Muscle of leg (tissue), 11 donors: ENCODE data around the gene HOXA13. TPM values are rescaled to one million over a fixed set of nuclear protein-coding genes. Genes with fewer than 3 reads are reported as not detected.

ENCODE experiments used
- DNase-seq: peaks from one replicate; pipeline ENCODE4 v3.0.0; 2013
- H3K27ac ChIP-seq: one replicate; pipeline ENCODE4 v1.5.1; 2013; ENCODE audit warnings: mild to moderate bottlenecking, low read length, control low read depth
- H3K27me3 ChIP-seq: one replicate; pipeline ENCODE4 v1.6.1; 2013; ENCODE audit warnings: low read length; ENCODE audit not compliant: control insufficient read depth, insufficient read depth
- H3K36me3 ChIP-seq: one replicate; pipeline ENCODE4 v1.6.1; 2013; ENCODE audit warnings: low read length; ENCODE audit not compliant: control insufficient read depth, insufficient read depth
- H3K4me1 ChIP-seq: one replicate; pipeline ENCODE4 v1.6.1; 2013; ENCODE audit warnings: low read length; ENCODE audit not compliant: control insufficient read depth, insufficient read depth
- H3K4me3 ChIP-seq: one replicate; pipeline ENCODE4 v1.5.1; 2013; ENCODE audit warnings: low read length, control low read depth
- H3K9me3 ChIP-seq: replicated peaks from 2 replicates; pipeline ENCODE4 v1.6.1; 2013; ENCODE audit warnings: low read depth, low read length; ENCODE audit not compliant: control insufficient read depth
- WGBS: methylation state at CpG from one replicate; pipeline ENCODE4 v1.1.5; 2013; ENCODE audit warnings: missing lambda C conversion rate; ENCODE audit not compliant: insufficient coverage; 5-methylcytosine and 5-hydroxymethylcytosine counted together
- polyA plus RNA-seq, 8 donors: library from polyadenylated mRNA; unstranded; fragments of 120-200 nt; gene quantifications; one replicate each; pipeline versions ENCODE4 v1.2.1 to v1.2.3, GENCODE V29; 2013; ENCODE audit warnings: inconsistent platforms in 1 of 8, low replicate concordance in 1 of 8; ENCODE audit not compliant: insufficient read length in 8 of 8, insufficient read depth in 1 of 8
- total RNA-seq: library from RNA; stranded (reverse); fragments of 120-200 nt; gene quantifications from one replicate; pipeline ENCODE4 v1.2.4, GENCODE V29; 2013

The HOXA13 gene
- total and polyA plus RNA-seq, 9 donors: 0.27 to 1.6 (median 0.48) TPM; not detected in 2

DNA sequence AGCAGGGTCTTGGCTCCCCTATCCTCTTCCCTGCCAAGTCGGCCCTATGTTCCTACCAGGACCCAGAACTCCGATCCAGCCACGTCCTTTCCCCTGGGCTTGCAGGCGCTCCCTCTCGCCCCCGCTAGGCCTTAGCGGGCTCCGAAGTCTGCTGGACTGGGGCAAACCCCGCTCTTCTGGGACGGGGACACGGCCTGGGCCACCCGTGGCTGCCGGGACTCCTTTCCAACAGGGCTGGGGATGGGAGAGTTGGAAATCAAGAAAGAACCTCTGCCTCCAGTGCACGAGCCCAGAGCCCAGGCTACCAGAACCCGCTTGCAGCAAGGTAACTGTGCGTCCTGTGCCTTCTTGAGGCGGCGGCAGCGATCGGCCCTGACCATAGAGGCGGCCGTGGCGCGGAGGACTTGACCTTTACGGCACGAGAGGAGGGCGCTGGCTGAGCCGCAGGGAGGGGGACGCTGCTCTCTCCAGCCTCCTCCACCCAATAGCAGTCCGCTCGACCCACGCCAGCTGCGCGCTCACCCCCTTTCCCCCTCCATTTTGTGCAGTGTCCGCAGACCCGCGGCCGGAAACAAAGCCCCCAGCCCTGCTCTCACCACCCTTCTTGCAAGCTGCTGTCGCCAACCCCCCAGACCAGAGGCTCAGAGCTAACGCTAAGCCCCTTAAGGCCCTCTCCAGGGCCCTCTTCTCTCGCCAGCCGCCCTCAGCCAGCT lies 7.9 kb downstream of the HOXA13 start:
- Histone ChIP-seq H3K9me3 (no peaks in the 10 kb centered on the region), H3K4me3 (peak overlapping the region; percentile 49), H3K36me3 (no peaks in the 10 kb centered on the region), H3K27me3 (peaks cover 78% of the 10 kb centered on the region), H3K4me1 (peaks cover 56% of the 10 kb centered on the region), H3K27ac (peak overlapping the region; percentile 92)
- DNase-seq: peak; percentile 65
- 43% methylated on average over 40 of the region's 42 CpGs for WGBS

DNA sequence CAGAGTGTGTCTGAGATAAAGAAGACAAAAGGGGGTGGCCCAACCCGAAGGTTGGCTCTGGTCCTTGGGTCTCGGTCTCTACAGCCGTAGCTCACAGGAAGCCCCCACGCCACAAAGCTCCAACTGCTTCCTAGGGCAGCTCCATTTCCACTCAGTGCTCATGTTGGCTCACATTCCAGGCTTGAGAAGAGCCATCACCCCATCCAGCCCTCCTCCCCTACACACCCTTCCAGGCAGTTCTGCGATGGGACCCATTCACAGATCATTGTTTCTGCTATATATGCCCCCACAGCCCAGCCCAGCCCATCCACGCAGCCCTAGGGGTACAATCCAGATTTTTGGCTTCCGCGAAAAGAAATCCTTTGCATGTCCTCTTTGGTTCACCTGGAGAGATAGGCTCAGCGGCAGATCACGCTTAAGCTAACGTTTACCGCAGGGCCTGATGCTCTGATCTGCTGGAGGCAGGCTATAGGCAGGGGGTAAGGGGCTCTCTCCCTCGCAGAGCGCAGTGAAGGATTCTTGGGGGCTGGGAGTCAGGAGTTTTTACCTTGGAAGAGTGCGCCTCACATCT lies 8.6 kb downstream of the HOXA13 start:
- WGBS: 81% methylated on average over 15 of the region's 15 CpGs
- peak; percentile 23 for DNase-seq
- H3K27me3 ChIP-seq: peaks cover 82% of the 10 kb centered on the region
- peak overlapping the region; percentile 49 for H3K4me3 ChIP-seq
- H3K9me3 ChIP-seq: no peaks in the 10 kb centered on the region
- H3K36me3 ChIP-seq: no peaks in the 10 kb centered on the region
- peak overlapping the region; percentile 92 for H3K27ac ChIP-seq
- peaks cover 57% of the 10 kb centered on the region for H3K4me1 ChIP-seq

DNA sequence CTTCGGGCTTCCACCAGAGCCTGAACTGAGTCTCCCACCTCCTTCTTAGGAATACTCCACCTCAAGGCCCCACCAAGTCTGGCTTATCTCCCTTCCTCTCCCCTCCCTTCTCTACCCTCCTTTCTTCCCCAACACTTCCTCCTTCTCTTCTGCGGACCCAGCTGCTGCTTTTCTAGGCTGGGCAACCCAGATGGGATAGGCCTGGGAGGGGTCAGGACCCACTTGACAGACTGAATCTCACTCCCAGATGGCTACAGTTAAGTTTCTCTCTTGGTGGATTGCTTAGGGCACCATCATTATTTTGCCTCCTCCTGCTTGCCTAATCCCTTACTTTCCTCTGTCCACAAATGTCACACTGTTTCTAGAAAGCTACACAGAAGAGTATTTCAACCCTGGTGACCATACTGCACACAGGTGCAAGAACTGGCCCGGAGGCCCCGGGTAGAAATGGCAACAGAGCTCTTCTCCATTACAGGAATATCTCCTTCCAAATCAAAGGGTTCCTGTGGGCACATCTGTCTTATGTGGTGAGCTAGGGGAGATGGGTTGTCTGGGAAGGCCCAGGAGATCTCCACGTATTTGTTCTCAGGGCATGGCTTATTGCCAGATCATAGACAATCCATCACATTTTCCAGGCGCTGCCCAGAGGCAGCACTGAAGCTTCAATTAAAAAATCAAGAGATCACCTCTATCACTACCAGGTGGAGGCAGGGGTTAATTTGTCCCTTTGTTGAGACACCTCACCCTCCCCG lies 9.7 kb downstream of the HOXA13 start:
- Histone ChIP-seq H3K4me1 (peaks cover 67% of the 10 kb centered on the region), H3K27ac (peak overlapping the region; percentile 92), H3K36me3 (no peaks in the 10 kb centered on the region), H3K27me3 (peaks cover 90% of the 10 kb centered on the region), H3K9me3 (no peaks in the 10 kb centered on the region), H3K4me3 (no peak overlapping the region)
- 84% methylated on average over 3 of the region's 7 CpGs for WGBS
- peak; percentile 24 for DNase-seq

DNA sequence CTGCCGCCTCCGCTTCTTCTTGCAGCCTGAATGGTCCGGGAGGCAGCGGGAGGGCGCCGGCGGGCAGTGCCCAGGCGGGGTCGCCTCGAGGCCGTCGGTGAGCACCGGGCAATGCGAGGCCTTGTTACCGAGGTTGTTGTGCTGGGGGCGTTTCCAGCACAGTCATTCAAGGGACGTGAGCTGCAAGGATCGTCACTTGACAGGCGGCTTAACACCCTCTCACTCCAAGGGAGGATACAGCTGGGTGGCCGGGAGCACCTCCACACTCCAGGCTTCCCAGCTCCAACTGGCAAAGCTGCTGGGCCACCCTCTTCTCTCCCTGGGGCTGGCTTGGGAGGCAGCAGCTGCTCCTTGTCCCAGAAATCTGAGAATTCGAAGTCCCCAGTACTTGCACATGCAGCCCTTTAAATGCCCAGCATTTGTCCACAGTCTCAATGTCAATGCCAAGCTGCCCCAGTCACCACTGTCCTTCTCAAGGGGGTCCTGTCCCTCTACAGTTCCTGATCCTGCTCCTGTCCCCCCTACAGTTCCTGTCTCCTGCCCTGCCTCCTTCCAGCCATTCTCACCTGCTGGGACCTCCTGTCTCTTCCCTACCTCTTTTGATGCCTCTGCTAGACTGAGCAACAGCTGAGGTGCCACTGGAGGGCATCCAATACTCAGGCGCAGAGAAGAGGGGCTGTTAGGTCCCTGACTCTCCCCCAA lies 10.4 kb downstream of the HOXA13 start:
- Histone ChIP-seq H3K9me3 (no peaks in the 10 kb centered on the region), H3K4me1 (peaks cover 72% of the 10 kb centered on the region), H3K36me3 (no peaks in the 10 kb centered on the region), H3K27ac (peak overlapping the region; percentile 92), H3K4me3 (peak overlapping the region; percentile 47), H3K27me3 (peaks cover 90% of the 10 kb centered on the region)
- peak; percentile 52 for DNase-seq
- 51% methylated on average over 22 of the region's 22 CpGs for WGBS

DNA sequence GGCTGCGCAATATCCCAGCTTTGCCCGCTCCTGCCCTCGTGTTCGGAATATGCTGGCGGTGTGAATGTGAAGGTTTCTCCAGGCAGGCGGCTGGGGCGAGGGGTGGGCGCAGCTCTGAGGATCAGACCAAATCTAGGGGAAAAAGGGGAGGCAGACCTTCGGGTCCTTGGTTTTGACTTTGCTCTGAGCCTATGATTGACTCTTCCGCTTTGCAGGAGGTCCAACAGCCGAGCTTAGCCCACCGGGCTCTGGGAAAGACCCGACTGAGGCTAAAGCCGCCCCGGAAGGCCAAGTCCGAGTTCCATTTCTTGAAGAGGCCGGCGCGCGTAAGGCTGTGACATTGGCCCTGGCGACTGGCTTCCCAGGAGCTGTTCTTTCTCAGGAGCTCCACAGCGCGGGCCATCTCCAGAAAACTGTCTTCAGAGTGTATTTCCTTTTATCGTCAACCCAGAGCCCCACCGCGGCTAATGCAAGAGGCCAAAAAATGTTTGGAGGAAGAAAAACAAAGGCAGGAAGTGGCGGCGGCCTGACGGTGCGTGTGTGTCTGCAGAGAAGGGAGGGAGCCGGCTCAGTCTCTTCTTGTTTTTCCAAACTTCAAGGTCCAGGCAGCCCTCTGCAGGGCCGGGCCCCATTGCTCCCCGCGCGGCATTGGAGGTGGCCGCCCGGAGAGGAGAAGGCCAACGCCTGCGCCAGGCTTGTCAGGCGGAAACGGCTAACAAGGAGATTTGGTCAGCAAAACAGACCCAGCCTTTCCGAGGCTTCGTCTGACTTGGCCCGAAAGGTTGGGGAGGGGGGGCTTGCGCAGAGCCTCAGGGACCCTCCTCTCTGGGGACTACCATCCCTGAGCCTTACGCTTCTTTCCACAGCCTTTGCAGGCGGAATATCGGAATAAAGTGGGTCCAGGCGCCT lies 11.3 kb downstream of the HOXA13 start:
- 29% methylated on average over 38 of the region's 49 CpGs for WGBS
- Histone ChIP-seq H3K9me3 (no peaks in the 10 kb centered on the region), H3K27me3 (peaks cover 94% of the 10 kb centered on the region), H3K4me3 (peak overlapping the region; percentile 47), H3K27ac (peak overlapping the region; percentile 92), H3K4me1 (peaks cover 76% of the 10 kb centered on the region), H3K36me3 (no peaks in the 10 kb centered on the region)
- DNase-seq: peak; percentile 74

DNA sequence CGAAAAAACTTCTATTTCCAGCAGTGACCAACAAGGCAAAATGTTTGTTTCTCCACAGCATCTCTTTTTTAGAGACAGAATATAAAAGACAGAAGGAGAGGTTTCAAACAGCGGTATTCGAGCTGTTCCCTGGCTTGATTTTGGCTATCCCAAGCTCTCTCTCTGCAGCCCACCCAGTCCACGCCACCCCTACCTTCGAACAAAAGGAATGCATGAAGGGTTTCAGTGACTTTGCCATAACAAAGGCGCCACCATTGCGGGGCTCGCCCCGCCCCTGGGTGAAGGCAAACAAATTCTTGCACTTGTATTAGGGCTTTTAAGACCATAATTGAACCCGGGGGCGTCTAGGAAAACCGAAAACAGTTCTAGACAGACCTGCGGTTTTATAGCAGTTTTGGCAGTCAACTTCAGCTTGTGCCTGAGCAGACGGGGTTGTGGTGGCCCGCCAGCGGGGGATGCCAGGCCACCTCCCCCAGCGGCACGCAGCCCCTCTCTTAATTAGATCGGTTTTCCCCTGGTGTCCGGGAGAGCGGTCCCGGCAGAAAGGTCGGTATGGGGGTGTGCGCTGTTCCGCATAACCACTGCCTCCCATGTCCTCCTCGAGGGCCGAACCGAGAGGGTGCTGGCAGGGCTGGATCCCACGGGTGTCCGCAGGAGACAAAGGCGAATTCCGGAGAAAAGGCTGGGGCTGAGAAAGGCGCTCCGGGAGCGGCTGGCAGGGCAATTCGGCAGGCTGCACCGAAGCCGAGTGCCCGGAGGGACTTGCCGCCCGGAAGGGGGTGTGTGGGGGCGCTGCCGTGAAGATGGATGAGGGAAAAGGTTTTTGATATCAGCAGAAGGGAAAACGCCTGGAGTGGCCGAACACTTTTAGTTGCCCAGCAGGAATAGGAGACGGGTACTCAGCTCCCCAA lies 12.2 kb downstream of the HOXA13 start:
- peaks cover 94% of the 10 kb centered on the region for H3K27me3 ChIP-seq
- peaks cover 75% of the 10 kb centered on the region for H3K4me1 ChIP-seq

DNA sequence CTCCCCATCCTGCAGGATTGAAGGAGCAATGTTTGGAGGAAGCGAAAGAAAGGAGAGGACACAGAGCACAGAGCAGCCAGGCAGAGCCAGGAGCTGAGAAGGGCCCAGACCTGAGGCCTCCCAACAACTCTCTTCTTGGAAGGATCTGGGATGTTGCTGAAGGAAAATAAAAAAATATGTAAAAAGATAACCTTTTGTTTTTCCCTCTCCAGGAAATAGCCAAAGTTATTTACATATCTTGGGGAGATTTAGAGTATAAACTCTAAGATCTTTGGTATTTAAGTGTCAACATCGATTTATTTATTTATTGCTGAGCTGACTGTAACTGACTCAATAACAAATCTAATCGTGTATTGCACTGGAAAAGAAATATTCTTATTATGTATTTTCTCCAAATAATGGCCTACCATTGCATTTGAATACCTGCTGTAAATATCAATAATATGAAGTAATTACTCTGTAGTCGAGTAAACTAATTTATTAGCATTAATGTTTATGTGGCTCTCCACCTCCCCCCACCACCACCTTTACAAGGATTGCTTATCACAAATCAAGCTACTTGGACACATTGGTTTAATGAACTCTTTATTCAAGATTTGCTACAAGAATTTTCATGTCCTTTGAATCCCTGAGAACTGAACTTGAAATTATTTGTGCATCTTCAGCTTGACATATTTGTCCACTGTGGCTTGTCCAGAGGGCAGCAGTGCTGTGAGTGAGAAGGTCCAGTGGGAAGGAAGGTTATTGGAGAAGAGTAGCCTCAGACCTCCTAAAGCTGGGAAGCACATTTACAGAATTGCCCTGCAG lies 13.0 kb downstream of the HOXA13 start:
- H3K27me3 ChIP-seq: peaks cover 95% of the 10 kb centered on the region

More for the DNA sequence above, 12.2 kb downstream of the HOXA13 start:
- H3K4me3 ChIP-seq: peak overlapping the region; percentile 47
- peak; percentile 27 for DNase-seq
- no peaks in the 10 kb centered on the region for H3K36me3 ChIP-seq
- peak overlapping the region; percentile 92 for H3K27ac ChIP-seq
- H3K9me3 ChIP-seq: no peaks in the 10 kb centered on the region
- WGBS: 44% methylated on average over 43 of the region's 46 CpGs

More for the DNA sequence above, 13.0 kb downstream of the HOXA13 start:
- WGBS: no CpG with 5 or more reads among the region's 4 CpGs
- Histone ChIP-seq H3K9me3 (no peaks in the 10 kb centered on the region), H3K4me1 (peaks cover 82% of the 10 kb centered on the region), H3K27ac (peak overlapping the region; percentile 92), H3K36me3 (no peaks in the 10 kb centered on the region), H3K4me3 (peak overlapping the region; percentile 71)
- peak; percentile 37 for DNase-seq
